HepG2 (cell line): ENCODE measurements around the gene ENG. TPM values are rescaled to one million over a fixed set of nuclear protein-coding genes. Genes with fewer than 3 reads are reported as not detected.
A peak's percentile ranks its signal among the peaks of the same experiment; 100 is the strongest.

Experiments
- ATAC-seq: fragments of 200-7000 bp; cut with Tn5 transposase; 3 replicates; pipeline ENCODE4 v1.9.1; 2020; ENCODE audit warnings: mild to moderate bottlenecking, moderate library complexity
- BruUV-seq: library from RNA; stranded (reverse); fragments of 400-500 nt; replicated peaks from 2 replicates; lab custom pipeline; 2021; lab: Mats Ljungman, UMichigan
- CTCF ChIA-PET: fragments of 300-600 bp; formaldehyde crosslinking; extraction: SDS; loops from one replicate; lab custom pipeline; 2021; ENCODE audit warnings: low total read pairs, inconsistent platforms, low intra/inter-chr PET ratio; lab: Yijun Ruan, JAX
- POLR2A ChIA-PET: fragments of 350-600 bp; sonication (Branson Sonifier 250); formaldehyde crosslinking; loops from one replicate; lab custom pipeline; 2020; ENCODE audit warnings: antibody characterized with exemption, inconsistent platforms; lab: Yijun Ruan, JAX
- DNase-seq: peaks from one replicate; pipeline ENCODE4 v3.0.0-alpha.2; 2015; ENCODE audit warnings: low spot score
- FAIRE-seq: peaks from 3 replicates; lab custom pipeline; 2011; peaks lifted over from hg19 to GRCh38; lab: Jason Lieb, UNC
- H2AFZ ChIP-seq: one replicate; pipeline ENCODE4 v1.6.1; 2011; ENCODE audit warnings: low read length, inconsistent platforms
- H3K27ac ChIP-seq: fragments of 300-600 bp; 3 replicates; pipeline ENCODE4 v1.8.0; 2011; ENCODE audit warnings: mixed run types, mild to moderate bottlenecking, mixed read lengths, low read length, inconsistent platforms; ENCODE audit not compliant: insufficient read depth; ENCODE audit errors: extremely low read length
- H3K27me3 ChIP-seq, 2 experiments: fragments of 200-600 bp in 1 of 2; 2 replicates in 1 of 2; 3 replicates in 1 of 2; pipeline versions ENCODE4 v1.6.0 to v1.8.0; 2011; ENCODE audit warnings: low read length in 2 of 2, mild to moderate bottlenecking in 2 of 2, moderate library complexity in 2 of 2, inconsistent platforms in 1 of 2; ENCODE audit not compliant: insufficient read depth in 2 of 2, control insufficient read depth in 1 of 2
- H3K36me3 ChIP-seq, 2 experiments: fragments of 200-600 bp in 1 of 2; replicated peaks in 1 of 2; 2 replicates in 1 of 2; 3 replicates in 1 of 2; pipeline versions ENCODE4 v1.5.1 to v1.8.0; 2011; ENCODE audit warnings: low read length in 2 of 2, inconsistent platforms in 1 of 2; ENCODE audit not compliant: insufficient read depth in 2 of 2, control insufficient read depth in 1 of 2
- H3K4me1 ChIP-seq: 2 replicates; pipeline ENCODE4 v1.5.1; 2012; ENCODE audit warnings: low read length, inconsistent platforms; ENCODE audit not compliant: insufficient read depth
- H3K4me2 ChIP-seq: 2 replicates; pipeline ENCODE4 v1.6.0; 2011; ENCODE audit warnings: low read depth, low read length, inconsistent platforms
- H3K4me3 ChIP-seq, 3 experiments: fragments of 200-600 bp in 1 of 3; sonication (generic), shearing (Covaris generic) in 1 of 3; replicated peaks in 1 of 3; 2 replicates each; pipeline ENCODE4 v1.5.1; 2011 to 2016; ENCODE audit warnings: low read length in 3 of 3, inconsistent platforms in 2 of 3, low read depth in 2 of 3, mild to moderate bottlenecking in 2 of 3, control low read depth in 1 of 3, mixed read lengths in 1 of 3; ENCODE audit not compliant: insufficient read depth in 1 of 3
- H3K79me2 ChIP-seq: one replicate; pipeline ENCODE4 v1.6.1; 2011; ENCODE audit warnings: low read length, inconsistent platforms; ENCODE audit not compliant: insufficient read depth
- H3K9ac ChIP-seq: 2 replicates; pipeline ENCODE4 v1.6.0; 2011; ENCODE audit warnings: mild to moderate bottlenecking, low read depth, low read length, inconsistent platforms; ENCODE audit not compliant: insufficient read depth
- H3K9me3 ChIP-seq: 2 replicates; pipeline ENCODE4 v1.5.1; 2012; ENCODE audit warnings: mild to moderate bottlenecking, low read length
- H4K20me1 ChIP-seq: 2 replicates; pipeline ENCODE4 v1.6.0; 2011; ENCODE audit warnings: inconsistent platforms, mild to moderate bottlenecking, low read length, moderate library complexity; ENCODE audit not compliant: insufficient read depth
- CAMTA2 ChIP-seq: sonication (generic); formaldehyde crosslinking; IDR thresholded peaks from 2 replicates; pipeline ENCODE4 v1.4.0; 2020; ENCODE audit warnings: mild to moderate bottlenecking, missing genetic modification reagents, borderline replicate concordance
- GFI1 ChIP-seq: sonication (generic); formaldehyde crosslinking; IDR thresholded peaks from 2 replicates; pipeline ENCODE4 v1.5.0; 2020; ENCODE audit warnings: missing genetic modification reagents, mild to moderate bottlenecking, borderline replicate concordance
- HOXA3 ChIP-seq: sonication (generic); formaldehyde crosslinking; IDR thresholded peaks from 2 replicates; pipeline ENCODE4 v1.5.0; 2020; ENCODE audit warnings: missing genetic modification reagents
- IRF2 ChIP-seq: IDR thresholded peaks from 2 replicates; pipeline ENCODE4 v1.6.1; 2018; ENCODE audit warnings: missing genetic modification reagents, missing compliant biosample characterization
- LCORL ChIP-seq, 2 experiments: fragments of 450-650 bp in 1 of 2; sonication (generic) in 1 of 2; formaldehyde crosslinking in 1 of 2; IDR thresholded peaks; 2 replicates each; pipeline versions ENCODE4 v1.5.0 to v1.6.1; 2017 to 2020; ENCODE audit warnings: antibody characterized with exemption in 1 of 2, missing genetic modification reagents in 1 of 2
- REXO4 ChIP-seq: sonication (generic); formaldehyde crosslinking; IDR thresholded peaks from 2 replicates; pipeline ENCODE4 v1.8.0; 2022; ENCODE audit warnings: missing genetic modification reagents, mild to moderate bottlenecking, borderline replicate concordance
- ZMYM3 ChIP-seq: sonication (generic); formaldehyde crosslinking; IDR thresholded peaks from 2 replicates; pipeline ENCODE4 v1.5.1; 2020; ENCODE audit warnings: mild to moderate bottlenecking, missing genetic modification reagents
- ZNF121 ChIP-seq: sonication (generic); formaldehyde crosslinking; IDR thresholded peaks from 2 replicates; pipeline ENCODE4 v1.5.0; 2020; ENCODE audit warnings: mild to moderate bottlenecking, missing genetic modification reagents
- ZNF224 ChIP-seq: sonication (generic); formaldehyde crosslinking; IDR thresholded peaks from 2 replicates; pipeline ENCODE4 v1.5.0; 2020; ENCODE audit warnings: mild to moderate bottlenecking, missing genetic modification reagents
- ZNF292 ChIP-seq: sonication (generic); formaldehyde crosslinking; IDR thresholded peaks from 2 replicates; pipeline ENCODE4 v1.8.1; 2022; ENCODE audit warnings: mild to moderate bottlenecking, low read depth, missing genetic modification reagents, borderline replicate concordance
- ZNF629 ChIP-seq: sonication (generic); formaldehyde crosslinking; conservative IDR thresholded peaks from 2 replicates; pipeline ENCODE4 v1.5.0; 2020; ENCODE audit warnings: missing genetic modification reagents
- ZNF644 ChIP-seq: IDR thresholded peaks from 2 replicates; pipeline ENCODE4 v1.6.1; 2016; ENCODE audit warnings: low read depth
- ZNF747 ChIP-seq: sonication (generic); formaldehyde crosslinking; IDR thresholded peaks from 2 replicates; pipeline ENCODE4 v1.8.1; 2023; ENCODE audit warnings: missing genetic modification reagents, mild to moderate bottlenecking, borderline replicate concordance
- WGBS: methylation state at CpG from one replicate; pipeline ENCODE4 v1.1.6; 2017; ENCODE audit warnings: low lambda C conversion rate; 5-methylcytosine and 5-hydroxymethylcytosine counted together
- in situ Hi-C: cut with HindIII; loops from 2 replicates; pipeline ENCODE4 v1.10.0; 2017; ENCODE audit warnings: low pct_unique_long_range_greater_than_20kb; ENCODE audit not compliant: extremely low pct_ligation_motif_present
- intact Hi-C: fragments of 100-400 bp; cut with micrococcal nuclease; formaldehyde crosslinking; loops from one replicate; pipeline ENCODE4 v1.10.0; 2022; ENCODE audit not compliant: unreplicated experiment
- polyA plus RNA-seq, 8 experiments: library from polyadenylated mRNA; depleted of rRNA in 3 of 8; stranded (reverse) in 7 of 8; unstranded in 1 of 8; fragments of >200 nt; fragmentation: Illumina TruSeq in 4 of 8; extraction: Trizol in 4 of 8; gene quantifications; 2 replicates each; pipeline versions ENCODE4 v1.2.1 to v1.2.3, GENCODE V29; 2011 to 2016; ENCODE audit warnings: low read depth in 4 of 8, missing spikeins in 1 of 8, mixed read lengths in 1 of 8; ENCODE audit not compliant: insufficient read depth in 1 of 8
- total RNA-seq, 5 experiments: library from RNA; depleted of rRNA; stranded (reverse); fragments of >200 nt; fragmentation: Illumina TruSeq; extraction: Trizol; gene quantifications; 2 replicates each; pipeline ENCODE4 v1.2.3, GENCODE V29; 2016; ENCODE audit warnings: low read depth in 1 of 5
- TF ChIP-seq, protein P1 (sequence below): IDR thresholded peaks from 2 replicates; pipeline ENCODE4 v1.6.1; 2016; ENCODE audit warnings: missing biosample characterization, missing genetic modification reagents, low read depth
- TF ChIP-seq, protein P2 (sequence below): sonication (generic); formaldehyde crosslinking; IDR thresholded peaks from 2 replicates; pipeline ENCODE4 v1.4.0; 2020; ENCODE audit warnings: missing genetic modification reagents

Gene ENG
- total and polyA plus RNA-seq, 2 of the 13 experiments (the other 11 are each of a cell fraction or from before 2014, with no cell fraction given): 0.02 to 1.1 TPM

DNA sequence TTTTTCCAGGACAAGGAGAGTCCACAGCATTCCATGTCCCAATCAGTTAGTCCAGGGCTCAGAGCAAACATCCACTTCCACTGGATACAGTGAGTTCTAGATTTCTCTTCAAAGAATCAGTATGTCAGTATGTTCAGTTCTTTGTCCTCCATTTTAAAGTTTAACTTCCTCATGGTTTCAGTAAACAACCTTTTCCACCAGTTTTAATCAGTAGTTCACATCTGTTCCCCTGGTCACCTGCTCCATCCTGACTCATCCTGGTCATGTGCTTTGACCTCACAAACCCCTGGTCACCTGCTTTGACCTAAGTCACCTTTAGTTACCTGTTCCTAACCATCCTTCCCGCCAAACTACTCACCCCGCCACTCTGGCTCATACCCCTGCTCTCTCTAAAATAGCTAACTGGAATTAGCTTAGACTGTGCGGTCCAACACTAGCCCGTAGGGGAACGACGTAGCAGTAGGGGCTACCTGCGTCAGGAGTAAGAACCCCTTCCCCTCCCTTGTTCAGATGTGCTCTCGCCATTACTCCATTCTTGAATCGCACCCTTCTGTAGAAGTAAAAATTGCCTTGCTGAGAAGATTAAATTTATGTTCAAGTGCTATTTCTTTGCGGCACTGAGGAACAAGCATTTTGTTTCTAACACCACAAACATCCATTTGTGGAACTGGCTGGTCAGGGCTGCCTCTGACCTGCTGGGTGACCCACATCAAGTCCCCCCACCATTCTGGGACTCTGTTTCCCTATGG lies 5.5 kb downstream of the ENG start (continued):
- TF ChIP-seq REXO4 (no peak), ZNF747 (CRISPR knock-in tag) (0 out of 2 replicates have a peak, but pooled peaks have one; percentile 43), CAMTA2 (CRISPR knock-in tag) (no peak), HOXA3 (CRISPR knock-in tag) (peak; percentile 58; the same call in 1 of the 2 replicates), ZNF644 (CRISPR knock-in tag) (peak; percentile 12; the same call in 1 of the 2 replicates)
- TF ChIP-seq, protein P1, sequence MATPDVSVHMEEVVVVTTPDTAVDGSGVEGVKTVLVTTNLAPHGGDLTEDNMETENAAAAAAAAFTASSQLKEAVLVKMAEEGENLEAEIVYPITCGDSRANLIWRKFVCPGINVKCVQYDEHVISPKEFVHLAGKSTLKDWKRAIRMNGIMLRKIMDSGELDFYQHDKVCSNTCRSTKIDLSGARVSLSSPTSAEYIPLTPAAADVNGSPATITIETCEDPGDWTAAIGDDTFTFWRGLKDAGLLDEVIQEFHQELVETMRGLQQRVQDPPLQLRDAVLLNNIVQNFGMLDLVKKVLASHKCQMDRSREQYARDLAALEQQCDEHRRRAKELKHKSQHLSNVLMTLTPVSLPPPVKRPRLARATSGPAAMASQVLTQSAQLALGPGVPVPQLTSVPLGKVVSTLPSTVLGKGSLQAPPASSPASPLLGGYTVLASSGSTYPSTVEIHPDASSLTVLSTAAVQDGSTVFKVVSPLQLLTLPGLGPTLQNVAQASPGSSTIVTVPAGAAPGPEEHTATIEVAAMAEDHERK (CRISPR knock-in tag): no peak
- TF ChIP-seq, all 625 proteins: peak for 50

DNA sequence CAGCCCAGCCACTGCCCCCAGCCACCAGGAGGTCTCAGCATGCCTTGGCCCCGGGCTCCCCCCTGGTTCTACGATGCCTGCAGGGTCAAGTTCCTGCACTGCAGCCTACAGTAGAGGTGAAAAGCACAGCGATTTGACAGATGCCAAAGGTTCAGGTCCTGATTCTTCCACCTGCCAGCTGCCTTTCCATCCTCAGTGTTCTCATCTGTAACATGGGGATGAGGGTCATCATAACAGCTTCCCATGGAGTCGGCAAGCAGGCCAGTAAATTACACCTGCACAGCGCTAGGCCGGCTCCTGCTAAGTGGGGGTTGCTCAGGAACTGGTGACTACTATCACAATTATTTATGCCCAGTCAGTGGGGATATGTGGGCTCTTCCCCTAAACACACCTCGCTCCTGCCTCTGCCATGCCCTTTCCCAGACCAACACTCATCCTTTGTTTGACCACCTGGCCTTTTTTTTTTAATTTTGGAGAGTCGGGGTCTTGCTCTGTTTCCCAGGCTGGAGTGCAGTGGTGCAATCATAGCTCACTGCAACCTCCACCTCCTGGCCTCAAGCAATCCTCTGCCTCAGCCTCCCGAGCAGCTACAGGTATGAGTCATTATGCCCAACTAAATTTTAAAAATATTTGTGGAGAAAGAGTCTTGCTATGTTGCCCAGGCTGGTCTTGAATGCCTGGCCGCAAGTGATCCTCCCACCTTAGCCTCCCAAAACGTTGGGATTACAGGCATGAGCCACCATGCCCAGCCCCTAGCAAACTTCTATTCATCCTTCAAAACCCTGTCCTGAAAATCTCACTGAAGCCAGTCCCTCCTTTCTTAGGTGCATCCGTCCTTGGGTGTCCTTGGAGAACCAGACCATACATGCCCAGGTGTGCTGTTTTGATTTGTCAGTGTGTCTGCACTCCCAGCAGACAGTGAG lies 6.4 kb downstream of the ENG start:
- Histone ChIP-seq H3K4me2 (peak overlapping the region; percentile 7; the same call in 1 of the 2 replicates), H3K79me2 (no peaks in the 10 kb centered on the region), H3K36me3 (no peaks in the 10 kb centered on the region), H4K20me1 (no peaks in the 10 kb centered on the region), H3K4me3 (no peak overlapping the region), H3K27ac (peak overlapping the region; percentile 55), H2AFZ (no peak overlapping the region), H3K9ac (no peak overlapping the region), H3K4me1 (peaks cover 84% of the 10 kb centered on the region), H3K27me3 (no peaks in the 10 kb centered on the region), H3K9me3 (0 out of 2 replicates have a peak, but pooled peaks cover 7% of the 10 kb centered on the region)
- no TSS peak for BruUV-seq
- intact Hi-C loops (no loop called here), in situ Hi-C loops (no loop called here)
- WGBS: 63% methylated on average over 10 of the region's 12 CpGs
- no peak for DNase-seq
- no peak for FAIRE-seq
- ChIA-PET POLR2A (no interaction called here), CTCF (no interaction called here)
- no peak for ATAC-seq
- TF ChIP-seq GFI1 (CRISPR knock-in tag) (0 out of 2 replicates have a peak, but pooled peaks have one; percentile 16), ZNF224 (CRISPR knock-in tag) (no peak), ZNF629 (CRISPR knock-in tag) (peak; percentile 85), IRF2 (CRISPR knock-in tag) (no peak), ZMYM3 (0 out of 2 replicates have a peak, but pooled peaks have one; percentile 36), ZNF121 (peak; percentile 94; the same call in 1 of the 2 replicates), ZNF292 (CRISPR knock-in tag) (peak; percentile 69; the same call in 1 of the 2 replicates), LCORL (IDR thresholded peaks at IDR 0.05) (no peak), LCORL (CRISPR knock-in tag; IDR thresholded peaks at IDR 0.05) (no peak)
- TF ChIP-seq, protein P2, sequence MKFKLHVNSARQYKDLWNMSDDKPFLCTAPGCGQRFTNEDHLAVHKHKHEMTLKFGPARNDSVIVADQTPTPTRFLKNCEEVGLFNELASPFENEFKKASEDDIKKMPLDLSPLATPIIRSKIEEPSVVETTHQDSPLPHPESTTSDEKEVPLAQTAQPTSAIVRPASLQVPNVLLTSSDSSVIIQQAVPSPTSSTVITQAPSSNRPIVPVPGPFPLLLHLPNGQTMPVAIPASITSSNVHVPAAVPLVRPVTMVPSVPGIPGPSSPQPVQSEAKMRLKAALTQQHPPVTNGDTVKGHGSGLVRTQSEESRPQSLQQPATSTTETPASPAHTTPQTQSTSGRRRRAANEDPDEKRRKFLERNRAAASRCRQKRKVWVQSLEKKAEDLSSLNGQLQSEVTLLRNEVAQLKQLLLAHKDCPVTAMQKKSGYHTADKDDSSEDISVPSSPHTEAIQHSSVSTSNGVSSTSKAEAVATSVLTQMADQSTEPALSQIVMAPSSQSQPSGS (CRISPR knock-in tag): no peak
